WTC11 (cell line): ENCODE results near the gene LMOD1. TPM values are rescaled to one million over a fixed set of nuclear protein-coding genes. Genes with fewer than 3 reads are reported as not detected.

Experiments used
- ATAC-seq: fragments of 200-7000 bp; cut with Tn5 transposase; 2 replicates; pipeline ENCODE4 v1.10.0; 2021; ENCODE audit warnings: mild to moderate bottlenecking, moderate library complexity
- CTCF ChIA-PET: fragments of 300-600 bp; sonication (Branson Sonifier 250); formaldehyde crosslinking; loops from one replicate; lab custom pipeline; 2021; ENCODE audit warnings: antibody characterized with exemption; lab: Charles Lee
- POLR2A ChIA-PET: fragments of 350-600 bp; sonication (Branson Sonifier 250); formaldehyde crosslinking; loops from one replicate; lab custom pipeline; 2021; ENCODE audit warnings: antibody characterized with exemption; lab: Charles Lee
- DNase-seq: peaks from one replicate; pipeline ENCODE4 v3.0.0; 2021; ENCODE audit warnings: low spot score
- H3K27ac Mint-ChIP-seq: 2 replicates; pipeline ENCODE4 v1.8.0; 2021; ENCODE audit warnings: mixed read lengths
- H3K27me3 Mint-ChIP-seq: 2 replicates; pipeline ENCODE4 v1.8.0; 2021; ENCODE audit warnings: low read depth, mild to moderate bottlenecking, moderate library complexity, mixed read lengths
- H3K36me3 Mint-ChIP-seq: 2 replicates; pipeline ENCODE4 v1.8.0; 2021; ENCODE audit warnings: mixed read lengths
- H3K4me1 Mint-ChIP-seq: 2 replicates; pipeline ENCODE4 v1.8.0; 2022; ENCODE audit warnings: mixed read lengths
- H3K4me3 Mint-ChIP-seq: 2 replicates; pipeline ENCODE4 v1.8.0; 2021; ENCODE audit warnings: mild to moderate bottlenecking, moderate library complexity, mixed read lengths
- H3K9me3 Mint-ChIP-seq: 2 replicates; pipeline ENCODE4 v1.8.0; 2021; ENCODE audit warnings: mixed read lengths
- AR ChIP-seq: fragments of 250-450 bp; sonication (Bioruptor Pico); IDR thresholded peaks from 2 replicates; pipeline ENCODE4 v1.9.0; 2021; ENCODE audit warnings: mild to moderate bottlenecking
- ARID4B ChIP-seq: sonication (generic); formaldehyde crosslinking; IDR thresholded peaks from 2 replicates; pipeline ENCODE4 v1.8.0; 2023; ENCODE audit warnings: missing genetic modification reagents, mild to moderate bottlenecking, borderline replicate concordance
- ATF2 ChIP-seq: sonication (generic); formaldehyde crosslinking; IDR thresholded peaks from 2 replicates; pipeline ENCODE4 v1.8.1; 2022; ENCODE audit warnings: low read depth, missing genetic modification reagents, borderline replicate concordance
- CBFB ChIP-seq: sonication (generic); formaldehyde crosslinking; IDR thresholded peaks from 2 replicates; pipeline ENCODE4 v1.8.1; 2022; ENCODE audit warnings: mild to moderate bottlenecking, low read depth, missing genetic modification reagents
- E2F4 ChIP-seq: sonication (generic); formaldehyde crosslinking; IDR thresholded peaks from 2 replicates; pipeline ENCODE4 v1.8.1; 2022; ENCODE audit warnings: low read depth, mild to moderate bottlenecking, moderate library complexity, missing genetic modification reagents, borderline replicate concordance
- EMX1 ChIP-seq: fragments of 250-450 bp; sonication (Bioruptor Pico); IDR thresholded peaks from 2 replicates; pipeline ENCODE4 v1.8.0; 2021; ENCODE audit warnings: mild to moderate bottlenecking
- HMGA2 ChIP-seq: fragments of 250-450 bp; sonication (Bioruptor Pico); IDR thresholded peaks from 2 replicates; pipeline ENCODE4 v1.4.0; 2021; ENCODE audit warnings: mild to moderate bottlenecking, moderate library complexity
- MYBL2 ChIP-seq: sonication (generic); formaldehyde crosslinking; IDR thresholded peaks from 2 replicates; pipeline ENCODE4 v1.8.1; 2023; ENCODE audit warnings: mild to moderate bottlenecking, moderate library complexity, missing genetic modification reagents
- NR2C2 ChIP-seq: sonication (generic); formaldehyde crosslinking; IDR thresholded peaks from 2 replicates; pipeline ENCODE4 v1.8.0; 2022; ENCODE audit warnings: mild to moderate bottlenecking, missing genetic modification reagents
- OVOL2 ChIP-seq: fragments of 250-450 bp; sonication (Bioruptor Pico); IDR thresholded peaks from 2 replicates; pipeline ENCODE4 v1.9.0; 2021; ENCODE audit warnings: mild to moderate bottlenecking, borderline replicate concordance
- TP53 ChIP-seq: sonication (generic); formaldehyde crosslinking; IDR thresholded peaks from 2 replicates; pipeline ENCODE4 v1.8.1; 2023; ENCODE audit warnings: mild to moderate bottlenecking, missing genetic modification reagents
- ZNF219 ChIP-seq: sonication (generic); formaldehyde crosslinking; IDR thresholded peaks from 2 replicates; pipeline ENCODE4 v1.8.0; 2023; ENCODE audit warnings: missing genetic modification reagents, mild to moderate bottlenecking, borderline replicate concordance
- ZNF232 ChIP-seq: sonication (generic); formaldehyde crosslinking; IDR thresholded peaks from 2 replicates; pipeline ENCODE4 v1.8.0; 2022; ENCODE audit warnings: mild to moderate bottlenecking, missing genetic modification reagents
- ZNF263 ChIP-seq: sonication (generic); formaldehyde crosslinking; IDR thresholded peaks from 2 replicates; pipeline ENCODE4 v1.8.1; 2022; ENCODE audit warnings: low read depth, mild to moderate bottlenecking, moderate library complexity, missing genetic modification reagents
- ZNF396 ChIP-seq: fragments of 250-450 bp; sonication (Bioruptor Pico); IDR thresholded peaks from 2 replicates; pipeline ENCODE4 v1.8.0; 2021; ENCODE audit warnings: mild to moderate bottlenecking, moderate library complexity, borderline replicate concordance
- ZNF423 ChIP-seq: fragments of 250-450 bp; sonication (Bioruptor Pico); IDR thresholded peaks from 2 replicates; pipeline ENCODE4 v2.1.2; 2022; ENCODE audit warnings: mild to moderate bottlenecking, moderate library complexity
- ZNF425 ChIP-seq: fragments of 250-450 bp; sonication (Bioruptor Pico); conservative IDR thresholded peaks from 2 replicates; pipeline ENCODE4 v1.9.0; 2021; ENCODE audit warnings: mild to moderate bottlenecking
- total RNA-seq: library from RNA; stranded (reverse); gene quantifications from 3 replicates; pipeline ENCODE4 v1.2.3, GENCODE V29; 2021
- TF ChIP-seq, protein P1 (sequence below): fragments of 250-450 bp; sonication (Bioruptor Pico); IDR thresholded peaks from 2 replicates; pipeline ENCODE4 v1.9.0; 2021; ENCODE audit warnings: moderate library complexity, mild to moderate bottlenecking, inconsistent platforms, borderline replicate concordance
- TF ChIP-seq, protein P2 (sequence below): sonication (generic); formaldehyde crosslinking; IDR thresholded peaks from 2 replicates; pipeline ENCODE4 v1.8.1; 2023; ENCODE audit warnings: mild to moderate bottlenecking, missing genetic modification reagents, moderate library complexity

LMOD1 gene
- total RNA-seq, 1 experiment from 2014 or later = 1.5 TPM

DNA sequence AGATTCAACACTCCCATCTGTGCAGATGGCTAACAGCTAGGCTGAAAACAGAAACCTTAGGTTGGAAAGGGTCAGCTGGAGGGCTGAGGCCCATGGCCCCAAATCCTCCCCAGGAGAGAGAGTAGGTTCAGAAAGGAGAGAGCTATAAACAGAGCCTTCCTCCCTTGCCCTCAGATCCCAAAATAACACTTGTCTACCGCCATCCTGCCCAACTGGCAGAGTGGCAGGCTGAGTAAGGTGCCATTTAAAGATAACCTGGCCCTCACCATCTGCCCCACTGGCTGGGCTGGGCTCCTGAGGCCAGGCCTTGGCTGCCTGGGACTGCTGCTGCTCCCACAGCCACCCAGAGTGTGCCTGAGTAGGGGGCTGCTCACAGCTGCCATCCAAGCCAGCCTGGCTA lies 61.9 kb downstream of the LMOD1 start:
- Mint-ChIP-seq H3K27ac (no peak overlapping the region), H3K4me1 (peaks cover 31% of the 10 kb centered on the region), H3K9me3 (no peaks in the 10 kb centered on the region), H3K36me3 (no peaks in the 10 kb centered on the region), H3K4me3 (no peak overlapping the region), H3K27me3 (peaks cover 22% of the 10 kb centered on the region)
- CTCF ChIA-PET = interaction anchor here (1.0 to 7.6 kb wide), 5 partner anchors 10 to 371 kb away, joined by 3 to 135 read pairs (median 6); partner anchors contain the start of gene LMOD1
- no peak for DNase-seq
- POLR2A ChIA-PET = interaction anchor here (1.3 kb wide), 1 partner anchor 11 kb away, joined by 3 read pairs; no protein-coding TSS in a partner anchor
- no peak for TF ChIP-seq ZNF232 (CRISPR knock-in tag)
- no peak for TF ChIP-seq EMX1 (CRISPR knock-in tag)
- TF ChIP-seq ZNF423 (CRISPR knock-in tag) = no peak
- no peak for TF ChIP-seq ZNF425
- TF ChIP-seq CBFB (CRISPR knock-in tag) = no peak
- TF ChIP-seq, protein P1, sequence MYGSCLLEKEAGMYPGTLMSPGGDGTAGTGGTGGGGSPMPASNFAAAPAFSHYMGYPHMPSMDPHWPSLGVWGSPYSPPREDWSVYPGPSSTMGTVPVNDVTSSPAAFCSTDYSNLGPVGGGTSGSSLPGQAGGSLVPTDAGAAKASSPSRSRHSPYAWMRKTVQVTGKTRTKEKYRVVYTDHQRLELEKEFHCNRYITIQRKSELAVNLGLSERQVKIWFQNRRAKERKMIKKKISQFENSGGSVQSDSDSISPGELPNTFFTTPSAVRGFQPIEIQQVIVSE (CRISPR knock-in tag) = no peak
- TF ChIP-seq ARID4B (CRISPR knock-in tag) = no peak
- TF ChIP-seq TP53 (CRISPR knock-in tag) = no peak
- no peak for TF ChIP-seq ZNF396 (CRISPR knock-in tag)
- TF ChIP-seq ZNF263 (CRISPR knock-in tag) = no peak
- no peak for TF ChIP-seq E2F4
- TF ChIP-seq OVOL2 (CRISPR knock-in tag) = no peak
- TF ChIP-seq MYBL2 = no peak
- TF ChIP-seq, protein P2, sequence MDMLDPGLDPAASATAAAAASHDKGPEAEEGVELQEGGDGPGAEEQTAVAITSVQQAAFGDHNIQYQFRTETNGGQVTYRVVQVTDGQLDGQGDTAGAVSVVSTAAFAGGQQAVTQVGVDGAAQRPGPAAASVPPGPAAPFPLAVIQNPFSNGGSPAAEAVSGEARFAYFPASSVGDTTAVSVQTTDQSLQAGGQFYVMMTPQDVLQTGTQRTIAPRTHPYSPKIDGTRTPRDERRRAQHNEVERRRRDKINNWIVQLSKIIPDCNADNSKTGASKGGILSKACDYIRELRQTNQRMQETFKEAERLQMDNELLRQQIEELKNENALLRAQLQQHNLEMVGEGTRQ (CRISPR knock-in tag) = no peak
- TF ChIP-seq NR2C2 = no peak
- no peak for TF ChIP-seq AR (CRISPR knock-in tag)
- TF ChIP-seq ATF2 (CRISPR knock-in tag) = no peak
- TF ChIP-seq ZNF219 (CRISPR knock-in tag) = no peak
- TF ChIP-seq HMGA2 (CRISPR knock-in tag) = no peak
- no peak for ATAC-seq
